ENCODE measurements around the gene LZTR1. TPM values are rescaled to one million over a fixed set of nuclear protein-coding genes. Genes with fewer than 3 reads are reported as not detected.

Gene LZTR1
- total and polyA plus RNA-seq, 2 of the 4 experiments (the other 2 are of a cell fraction), result 22.8 to 41.3 TPM

DNA sequence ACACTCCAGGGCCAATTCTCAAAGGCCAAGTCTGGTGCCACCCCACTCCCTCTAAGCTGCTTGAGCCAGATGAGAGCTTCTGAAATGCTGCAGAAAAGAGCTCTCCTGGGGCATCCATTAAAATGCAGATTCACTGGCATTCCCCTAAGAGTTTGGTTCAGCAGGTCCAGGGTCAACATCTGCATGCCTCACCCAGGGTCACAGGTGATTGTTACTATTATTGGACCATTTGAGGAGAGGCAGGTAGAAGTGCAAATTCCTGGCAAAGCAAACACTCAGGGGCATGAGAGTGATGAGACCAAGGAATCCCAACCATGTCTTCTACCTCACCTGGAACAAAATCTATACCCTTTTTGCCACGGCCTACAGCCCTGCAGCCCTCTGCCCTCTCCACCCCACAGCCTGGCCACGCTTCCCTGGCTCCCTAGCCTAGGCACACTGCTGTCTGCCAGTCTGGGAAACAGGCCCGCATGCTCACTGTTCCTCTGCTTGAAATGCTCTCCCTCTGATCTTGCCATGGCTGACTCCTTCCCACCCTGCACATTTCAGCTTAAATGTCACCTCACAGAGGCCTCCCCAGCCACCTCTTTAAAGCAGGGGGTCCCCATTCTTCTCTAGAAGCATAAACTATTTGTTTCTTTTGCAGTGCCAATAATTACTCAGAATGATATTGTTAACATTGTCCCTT is 28.5 kb downstream of the LZTR1 start:
- dilution Hi-C loops (cut with HindIII; ENCODE audit: low sequenced_read_pairs, unreplicated experiment), result no loop called here
- peaks cover 4% of the 10 kb centered on the region; the same call in 1 of the 2 replicates for H4K20me1 ChIP-seq (ENCODE audit: insufficient read depth, low read length)
- H3K18ac ChIP-seq (ENCODE audit: low read depth, low read length), result no peak overlapping the region
- no peak overlapping the region for H4K91ac ChIP-seq (ENCODE audit: insufficient read depth, low read depth, low read length)
- ATAC-seq (ENCODE audit: low read depth) (no peak), DNase-seq (no peak)
- H2BK5ac ChIP-seq (ENCODE audit: low read depth, low read length, poor library complexity, severe bottlenecking), result no peak overlapping the region
- no peak overlapping the region for H3K4ac ChIP-seq (ENCODE audit: low read depth, low read length)
- in situ Hi-C loops (cut with MboI; ENCODE audit: low sequenced_read_pairs), result loop anchor here (10.0 kb wide), 1 partner anchor 84 kb away; no protein-coding TSS in a partner anchor
- H3K27ac ChIP-seq (ENCODE audit: insufficient read depth, low read length), result no peak overlapping the region
- H3K14ac ChIP-seq (replicated peaks; ENCODE audit: low read depth, low read length), result no peak overlapping the region
- no peaks in the 10 kb centered on the region for H3K9me3 ChIP-seq (ENCODE audit: control insufficient read depth, insufficient read depth, low read length)
- no peak overlapping the region for H3K9ac ChIP-seq (ENCODE audit: low read depth, low read length)
- H3K4me1 ChIP-seq (ENCODE audit: control insufficient read depth, insufficient read depth, low read length), result peaks cover 12% of the 10 kb centered on the region
- 72% methylated on average over 2 of the region's 3 CpGs; no CpG with 5 or more reads in 1 of the 2 experiments for WGBS, 2 experiments (ENCODE audit: extremely low coverage in 2 of 2, insufficient read length in 1 of 2)
- no peaks in the 10 kb centered on the region for H3K36me3 ChIP-seq (ENCODE audit: control insufficient read depth, insufficient read depth, low read length)
- CTCF ChIA-PET, result no interaction called here
- no TSS peak for BruUV-seq (replicated peaks)
- TF ChIP-seq RCOR1 (IDR thresholded peaks at IDR 0.05; ENCODE audit: insufficient replicate concordance, low read length) (no peak), POLR2A (IDR thresholded peaks at IDR 0.05; ENCODE audit: low read depth, low read length) (no peak), FOS (IDR thresholded peaks at IDR 0.05; ENCODE audit: low read depth, low read length) (no peak), NFE2L2 (IDR thresholded peaks at IDR 0.05; ENCODE audit: low read depth, low read length) (no peak), MAZ (IDR thresholded peaks at IDR 0.05; ENCODE audit: borderline replicate concordance, low read depth, low read length) (no peak), BHLHE40 (IDR thresholded peaks at IDR 0.05; ENCODE audit: low read depth, low read length) (no peak), RFX5 (IDR thresholded peaks at IDR 0.05; ENCODE audit: low read depth, low read length) (no peak), MAFK (IDR thresholded peaks at IDR 0.05; ENCODE audit: low read depth, low read length) (no peak), CHD1 (IDR thresholded peaks at IDR 0.05; ENCODE audit: low read depth, low read length) (no peak), MXI1 (IDR thresholded peaks at IDR 0.05; ENCODE audit: borderline replicate concordance, low read depth, low read length) (no peak), SMC3 (IDR thresholded peaks at IDR 0.05; ENCODE audit: low read depth, low read length) (no peak), CEBPB (IDR thresholded peaks at IDR 0.05; ENCODE audit: low read depth, low read length) (no peak), RAD21 (IDR thresholded peaks at IDR 0.05; ENCODE audit: low read length) (no peak)
- TF ChIP-seq, protein P1, sequence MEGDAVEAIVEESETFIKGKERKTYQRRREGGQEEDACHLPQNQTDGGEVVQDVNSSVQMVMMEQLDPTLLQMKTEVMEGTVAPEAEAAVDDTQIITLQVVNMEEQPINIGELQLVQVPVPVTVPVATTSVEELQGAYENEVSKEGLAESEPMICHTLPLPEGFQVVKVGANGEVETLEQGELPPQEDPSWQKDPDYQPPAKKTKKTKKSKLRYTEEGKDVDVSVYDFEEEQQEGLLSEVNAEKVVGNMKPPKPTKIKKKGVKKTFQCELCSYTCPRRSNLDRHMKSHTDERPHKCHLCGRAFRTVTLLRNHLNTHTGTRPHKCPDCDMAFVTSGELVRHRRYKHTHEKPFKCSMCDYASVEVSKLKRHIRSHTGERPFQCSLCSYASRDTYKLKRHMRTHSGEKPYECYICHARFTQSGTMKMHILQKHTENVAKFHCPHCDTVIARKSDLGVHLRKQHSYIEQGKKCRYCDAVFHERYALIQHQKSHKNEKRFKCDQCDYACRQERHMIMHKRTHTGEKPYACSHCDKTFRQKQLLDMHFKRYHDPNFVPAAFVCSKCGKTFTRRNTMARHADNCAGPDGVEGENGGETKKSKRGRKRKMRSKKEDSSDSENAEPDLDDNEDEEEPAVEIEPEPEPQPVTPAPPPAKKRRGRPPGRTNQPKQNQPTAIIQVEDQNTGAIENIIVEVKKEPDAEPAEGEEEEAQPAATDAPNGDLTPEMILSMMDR (conservative IDR thresholded peaks at IDR 0.05; ENCODE audit: low read depth, low read length), result no peak
- TF ChIP-seq, protein P2, sequence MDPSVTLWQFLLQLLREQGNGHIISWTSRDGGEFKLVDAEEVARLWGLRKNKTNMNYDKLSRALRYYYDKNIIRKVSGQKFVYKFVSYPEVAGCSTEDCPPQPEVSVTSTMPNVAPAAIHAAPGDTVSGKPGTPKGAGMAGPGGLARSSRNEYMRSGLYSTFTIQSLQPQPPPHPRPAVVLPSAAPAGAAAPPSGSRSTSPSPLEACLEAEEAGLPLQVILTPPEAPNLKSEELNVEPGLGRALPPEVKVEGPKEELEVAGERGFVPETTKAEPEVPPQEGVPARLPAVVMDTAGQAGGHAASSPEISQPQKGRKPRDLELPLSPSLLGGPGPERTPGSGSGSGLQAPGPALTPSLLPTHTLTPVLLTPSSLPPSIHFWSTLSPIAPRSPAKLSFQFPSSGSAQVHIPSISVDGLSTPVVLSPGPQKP (IDR thresholded peaks at IDR 0.05; ENCODE audit: borderline replicate concordance, low read depth, low read length), result no peak
- TF ChIP-seq, protein P3, sequence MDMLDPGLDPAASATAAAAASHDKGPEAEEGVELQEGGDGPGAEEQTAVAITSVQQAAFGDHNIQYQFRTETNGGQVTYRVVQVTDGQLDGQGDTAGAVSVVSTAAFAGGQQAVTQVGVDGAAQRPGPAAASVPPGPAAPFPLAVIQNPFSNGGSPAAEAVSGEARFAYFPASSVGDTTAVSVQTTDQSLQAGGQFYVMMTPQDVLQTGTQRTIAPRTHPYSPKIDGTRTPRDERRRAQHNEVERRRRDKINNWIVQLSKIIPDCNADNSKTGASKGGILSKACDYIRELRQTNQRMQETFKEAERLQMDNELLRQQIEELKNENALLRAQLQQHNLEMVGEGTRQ (IDR thresholded peaks at IDR 0.05; ENCODE audit: low read depth, low read length), result no peak
- H4K5ac ChIP-seq (ENCODE audit: low read depth, low read length), result no peak overlapping the region
- no peak overlapping the region for H3K23ac ChIP-seq (ENCODE audit: low read depth, low read length)
- no peak overlapping the region for H2AK5ac ChIP-seq (ENCODE audit: low read depth, low read length)
- intact Hi-C loops (cut with micrococcal nuclease), result no loop called here
- no peak overlapping the region for H4K8ac ChIP-seq (ENCODE audit: low read depth in 2 of 2, low read length in 2 of 2)
- POLR2A ChIA-PET (ENCODE audit: unreplicated experiment), result no interaction called here
- H2BK120ac ChIP-seq (ENCODE audit: low read depth, low read length), result no peak overlapping the region
- no peak overlapping the region for H2BK20ac ChIP-seq (ENCODE audit: low read depth, low read length)
- no peak overlapping the region for H2BK15ac ChIP-seq (ENCODE audit: low read depth, low read length)
- no peak overlapping the region for H3K4me3 ChIP-seq (ENCODE audit: insufficient read depth, low read depth, low read length)
- 0 out of 4 replicates have a peak, but pooled peaks cover 0 to 5% of the 10 kb centered on the region in 2 experiments for H3K79me1 ChIP-seq (ENCODE audit: low read depth in 1 of 2, low read length in 2 of 2)
- H3K4me2 ChIP-seq (ENCODE audit: low read depth, low read length), result no peak overlapping the region
- H3K27me3 ChIP-seq (ENCODE audit: control insufficient read depth, insufficient read depth, low read length), result no peaks in the 10 kb centered on the region
- no peak overlapping the region for H3K56ac ChIP-seq (ENCODE audit: extremely low read depth, insufficient read depth, low read length)
- no peak overlapping the region for H2AK9ac ChIP-seq (replicated peaks; ENCODE audit: low read depth, low read length, poor library complexity)
- peaks cover 10% of the 10 kb centered on the region for H3K9me1 ChIP-seq (ENCODE audit: insufficient read depth, low read length)
- no peak overlapping the region for H2AFZ ChIP-seq (replicated peaks; ENCODE audit: low read length, poor library complexity)
